HG03378 (cell line): ENCODE measurements around the gene C1orf35.

Source experiments
- ATAC-seq: cut with Tn5 transposase; IDR thresholded peaks from one replicate; pipeline ENCODE4 v1.9.1; 2021; ENCODE audit warnings: mild to moderate bottlenecking, moderate library complexity; ENCODE audit not compliant: unreplicated experiment

C1orf35 gene

GRCh38 chr1:228081144-228081543 is 22.0 kb downstream of the C1orf35 start:
- ATAC-seq: no peak

- no peak for ATAC-seq
Observed at GRCh38 chr1:228079601-228080263, 23.4 kb downstream of the C1orf35 start.

GRCh38 chr1:228079013-228079412 is 24.1 kb downstream of the C1orf35 start:
- ATAC-seq: no peak

GRCh38 chr1:228077565-228078330 is 25.4 kb downstream of the C1orf35 start:
- ATAC-seq: no peak

- no peak for ATAC-seq
Observed at GRCh38 chr1:228076796-228077430, 26.2 kb downstream of the C1orf35 start.

- no peak for ATAC-seq
Observed at GRCh38 chr1:228075801-228076271, 27.3 kb downstream of the C1orf35 start.

- no peak for ATAC-seq
Observed at GRCh38 chr1:228074954-228075730, 28.0 kb downstream of the C1orf35 start.

GRCh38 chr1:228073857-228074545 is 29.1 kb downstream of the C1orf35 start:
- no peak for ATAC-seq

- ATAC-seq: no peak
Observed at GRCh38 chr1:228073061-228073856, 29.9 kb downstream of the C1orf35 start.

- ATAC-seq: no peak
Observed at GRCh38 chr1:228072658-228073043, 30.5 kb downstream of the C1orf35 start.

- no peak for ATAC-seq
Observed at GRCh38 chr1:228071839-228072657, 31.1 kb downstream of the C1orf35 start.

- ATAC-seq: no peak
Observed at GRCh38 chr1:228070851-228071250, 32.3 kb downstream of the C1orf35 start.

GRCh38 chr1:228070173-228070572 is 33.0 kb downstream of the C1orf35 start:
- no peak for ATAC-seq

- no peak for ATAC-seq
Observed at GRCh38 chr1:228068359-228068758, 34.8 kb downstream of the C1orf35 start.

- no peak for ATAC-seq
Observed at GRCh38 chr1:228066891-228067654, 36.1 kb downstream of the C1orf35 start.

GRCh38 chr1:228066416-228066815 is 36.7 kb downstream of the C1orf35 start:
- ATAC-seq: no peak

GRCh38 chr1:228065543-228066347 is 37.4 kb downstream of the C1orf35 start:
- ATAC-seq: no peak
